Smooth muscle cell (in vitro differentiated cells): ENCODE measurements around the gene SMIM13. TPM values are rescaled to one million over a fixed set of nuclear protein-coding genes. Genes with fewer than 3 reads are reported as not detected.

Experiments
- DNase-seq: peaks from one replicate; lab custom pipeline; 2025; ENCODE audit not compliant: unreplicated experiment; lab: John Stamatoyannopoulos, UW
- H2AFZ ChIP-seq: fragments of 200-600 bp; sonication (generic); 2 replicates; pipeline ENCODE4 v1.6.0; 2016; ENCODE audit warnings: antibody characterized with exemption, low read depth, mild to moderate bottlenecking
- H3F3A ChIP-seq: fragments of 200-600 bp; sonication (generic); 2 replicates; pipeline ENCODE4 v1.6.0; 2017; ENCODE audit warnings: antibody characterized with exemption, low read depth
- H3K27ac ChIP-seq: fragments of 200-600 bp; sonication (generic); 2 replicates; pipeline ENCODE4 v1.5.1; 2016; ENCODE audit warnings: low read depth, mild to moderate bottlenecking
- H3K27me3 ChIP-seq: fragments of 200-600 bp; sonication (generic); 2 replicates; pipeline ENCODE4 v1.6.1; 2016; ENCODE audit warnings: low read depth, mild to moderate bottlenecking
- H3K36me3 ChIP-seq: fragments of 200-600 bp; sonication (generic); 2 replicates; pipeline ENCODE4 v1.5.1; 2016; ENCODE audit warnings: low read depth
- H3K4me1 ChIP-seq: fragments of 200-600 bp; sonication (generic); 2 replicates; pipeline ENCODE4 v1.5.1; 2016; ENCODE audit warnings: low read depth
- H3K4me2 ChIP-seq: fragments of 200-600 bp; sonication (generic); 2 replicates; pipeline ENCODE4 v1.6.0; 2016; ENCODE audit warnings: mild to moderate bottlenecking
- H3K4me3 ChIP-seq: fragments of 200-600 bp; sonication (generic); 2 replicates; pipeline ENCODE4 v1.5.1; 2016; ENCODE audit warnings: mild to moderate bottlenecking
- H3K79me2 ChIP-seq: fragments of 200-600 bp; sonication (generic); 2 replicates; pipeline ENCODE4 v1.6.0; 2016; ENCODE audit warnings: low read depth, mild to moderate bottlenecking
- H3K9ac ChIP-seq: fragments of 200-600 bp; sonication (generic); 2 replicates; pipeline ENCODE4 v1.6.0; 2016; ENCODE audit warnings: low read depth
- H3K9me3 ChIP-seq: fragments of 200-600 bp; sonication (generic); replicated peaks from 2 replicates; pipeline ENCODE4 v1.5.1; 2016; ENCODE audit warnings: low read depth
- H4K20me1 ChIP-seq: fragments of 200-600 bp; sonication (generic); 2 replicates; pipeline ENCODE4 v1.6.0; 2016; ENCODE audit warnings: low read depth
- WGBS: methylation state at CpG from one replicate; pipeline ENCODE4 v1.1.7; 2016; ENCODE audit warnings: low lambda C conversion rate; 5-methylcytosine and 5-hydroxymethylcytosine counted together
- polyA plus RNA-seq: library from polyadenylated mRNA; unstranded; fragments of >200 nt; fragmentation: Nextera tagmentation; extraction: Ambion mirVana; gene quantifications from 2 replicates; pipeline ENCODE4 v1.2.1, GENCODE V29; 2016
- total RNA-seq: library from RNA; depleted of rRNA; stranded (reverse); fragments of >200 nt; gene quantifications from 2 replicates; pipeline ENCODE4 v1.2.3, GENCODE V29; 2014
- TF ChIP-seq, protein P1 (sequence below): fragments of 200-600 bp; sonication (generic); IDR thresholded peaks from 2 replicates; pipeline ENCODE4 v1.5.1; 2017; ENCODE audit warnings: borderline replicate concordance, mild to moderate bottlenecking, antibody characterized with exemption; ENCODE audit not compliant: insufficient read depth, poor library complexity, severe bottlenecking

The SMIM13 gene
- total and polyA plus RNA-seq, 2 experiments from 2014 or later: 9.8 to 17.7 TPM

DNA sequence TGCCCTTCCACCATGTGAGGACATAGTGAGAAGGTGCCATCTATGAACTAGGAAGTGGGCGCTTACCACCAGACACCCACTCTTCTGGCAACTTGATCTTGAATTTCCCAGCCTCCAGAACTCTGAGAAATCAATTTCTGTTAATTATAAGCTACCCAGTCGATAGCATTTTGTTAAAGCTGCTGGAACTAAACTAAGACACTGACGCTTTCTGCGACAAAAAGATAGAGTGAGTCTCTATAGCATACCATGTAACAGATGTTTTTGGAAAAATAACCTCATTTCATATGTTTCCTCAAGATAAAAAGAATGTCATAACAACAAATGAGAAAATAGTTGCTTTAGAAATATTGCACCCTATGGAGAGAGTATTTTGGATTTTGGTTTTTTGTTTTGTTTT is 15.4 kb upstream of the SMIM13 start:
- Histone ChIP-seq H3K9ac (no peak overlapping the region), H4K20me1 (no peaks in the 10 kb centered on the region), H3F3A (no peaks in the 10 kb centered on the region), H3K4me2 (no peak overlapping the region), H3K27ac (no peak overlapping the region), H3K27me3 (no peaks in the 10 kb centered on the region), H3K79me2 (no peaks in the 10 kb centered on the region), H3K36me3 (no peaks in the 10 kb centered on the region), H3K4me3 (no peak overlapping the region), H3K4me1 (no peaks in the 10 kb centered on the region), H3K9me3 (no peaks in the 10 kb centered on the region), H2AFZ (no peak overlapping the region)
- 97% methylated on average over 4 of the region's 4 CpGs for WGBS
- TF ChIP-seq, protein P1, sequence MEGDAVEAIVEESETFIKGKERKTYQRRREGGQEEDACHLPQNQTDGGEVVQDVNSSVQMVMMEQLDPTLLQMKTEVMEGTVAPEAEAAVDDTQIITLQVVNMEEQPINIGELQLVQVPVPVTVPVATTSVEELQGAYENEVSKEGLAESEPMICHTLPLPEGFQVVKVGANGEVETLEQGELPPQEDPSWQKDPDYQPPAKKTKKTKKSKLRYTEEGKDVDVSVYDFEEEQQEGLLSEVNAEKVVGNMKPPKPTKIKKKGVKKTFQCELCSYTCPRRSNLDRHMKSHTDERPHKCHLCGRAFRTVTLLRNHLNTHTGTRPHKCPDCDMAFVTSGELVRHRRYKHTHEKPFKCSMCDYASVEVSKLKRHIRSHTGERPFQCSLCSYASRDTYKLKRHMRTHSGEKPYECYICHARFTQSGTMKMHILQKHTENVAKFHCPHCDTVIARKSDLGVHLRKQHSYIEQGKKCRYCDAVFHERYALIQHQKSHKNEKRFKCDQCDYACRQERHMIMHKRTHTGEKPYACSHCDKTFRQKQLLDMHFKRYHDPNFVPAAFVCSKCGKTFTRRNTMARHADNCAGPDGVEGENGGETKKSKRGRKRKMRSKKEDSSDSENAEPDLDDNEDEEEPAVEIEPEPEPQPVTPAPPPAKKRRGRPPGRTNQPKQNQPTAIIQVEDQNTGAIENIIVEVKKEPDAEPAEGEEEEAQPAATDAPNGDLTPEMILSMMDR: no peak
- DNase-seq: no peak

DNA sequence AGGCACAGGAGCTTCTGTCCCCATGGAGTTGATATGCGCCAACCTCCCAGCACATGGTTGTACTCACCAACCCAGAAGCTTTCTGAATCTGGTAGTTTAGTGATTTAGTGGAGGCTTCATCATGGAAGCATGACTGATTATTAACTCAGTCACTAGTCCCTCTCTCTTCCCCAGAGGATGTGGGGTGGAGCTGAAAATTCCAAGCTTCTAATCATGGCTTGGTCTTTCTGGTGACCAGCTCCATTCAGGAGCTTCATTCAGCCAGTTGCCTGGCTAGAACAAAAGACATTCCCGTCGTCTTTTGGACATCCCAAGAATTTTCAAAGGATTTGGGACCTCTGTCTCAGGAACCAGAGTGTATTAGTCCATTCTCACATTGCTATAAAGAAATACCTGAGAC is 13.3 kb upstream of the SMIM13 start:
- Histone ChIP-seq H3K4me2 (no peak overlapping the region), H3K4me3 (no peak overlapping the region), H3K4me1 (no peaks in the 10 kb centered on the region), H2AFZ (no peak overlapping the region), H4K20me1 (no peaks in the 10 kb centered on the region), H3K9ac (no peak overlapping the region), H3K27me3 (no peaks in the 10 kb centered on the region), H3F3A (no peaks in the 10 kb centered on the region), H3K36me3 (no peaks in the 10 kb centered on the region), H3K79me2 (no peaks in the 10 kb centered on the region), H3K27ac (no peak overlapping the region), H3K9me3 (no peaks in the 10 kb centered on the region)
- TF ChIP-seq, protein P1: no peak
- DNase-seq: no peak
- whole genome bisulfite sequencing: 85% methylated on average over 3 of the region's 3 CpGs

DNA sequence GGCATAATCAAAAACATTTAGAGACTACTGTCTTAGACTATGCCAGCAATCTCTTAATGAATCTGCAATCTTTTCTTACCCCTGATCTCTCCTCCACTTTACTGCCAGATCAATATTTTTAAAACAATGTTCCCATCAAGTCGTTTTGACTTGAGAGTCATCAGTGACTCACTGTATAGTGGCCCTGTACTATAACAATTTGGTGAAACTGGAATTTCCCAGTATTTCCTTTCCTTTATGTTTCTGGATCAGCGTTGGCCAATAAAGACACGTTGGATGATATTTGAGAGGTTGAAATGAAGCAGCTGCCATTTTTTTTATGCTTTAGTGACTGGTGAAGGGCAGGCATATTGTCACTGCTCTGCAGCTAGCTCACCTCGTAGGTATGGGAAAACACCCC is 10.1 kb upstream of the SMIM13 start:
- no peaks in the 10 kb centered on the region for H3K27me3 ChIP-seq
- no peak for DNase-seq
- H3K4me1 ChIP-seq: no peaks in the 10 kb centered on the region
- no peak overlapping the region for H3K4me2 ChIP-seq
- no peaks in the 10 kb centered on the region for H3F3A ChIP-seq
- H3K36me3 ChIP-seq: no peaks in the 10 kb centered on the region
- TF ChIP-seq, protein P1: no peak
- H2AFZ ChIP-seq: no peak overlapping the region
- H3K9ac ChIP-seq: no peak overlapping the region
- H3K9me3 ChIP-seq: no peaks in the 10 kb centered on the region
- no peaks in the 10 kb centered on the region for H4K20me1 ChIP-seq
- WGBS: 64% methylated on average over 4 of the region's 4 CpGs
- H3K27ac ChIP-seq: no peak overlapping the region
- H3K79me2 ChIP-seq: no peaks in the 10 kb centered on the region
- H3K4me3 ChIP-seq: no peak overlapping the region

DNA sequence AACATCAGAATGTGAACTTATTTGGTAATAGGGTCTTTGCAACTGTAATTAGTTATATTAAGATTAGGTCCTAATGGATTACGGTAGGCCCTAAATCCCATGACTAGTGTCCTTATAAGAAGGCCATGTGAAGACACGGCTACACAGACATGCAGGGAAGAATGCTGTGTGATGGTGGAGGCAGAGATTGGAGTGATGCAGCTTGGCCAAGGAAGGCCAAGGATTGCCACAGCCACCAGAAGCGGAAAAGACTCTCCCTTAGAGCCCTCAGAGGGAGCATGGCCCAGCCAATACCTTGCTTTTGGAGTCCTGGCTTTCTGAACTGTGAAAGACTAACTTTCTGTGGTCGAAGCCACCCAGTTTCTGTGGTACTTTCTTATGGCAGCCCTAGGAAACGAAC is 9.7 kb upstream of the SMIM13 start:
- no peak overlapping the region for H3K27ac ChIP-seq
- no peaks in the 10 kb centered on the region for H3K36me3 ChIP-seq
- DNase-seq: no peak
- H2AFZ ChIP-seq: no peak overlapping the region
- H3K4me3 ChIP-seq: no peak overlapping the region
- 96% methylated on average over 5 of the region's 5 CpGs for WGBS
- H3K9me3 ChIP-seq: no peaks in the 10 kb centered on the region
- TF ChIP-seq, protein P1: no peak
- H3F3A ChIP-seq: no peaks in the 10 kb centered on the region
- H4K20me1 ChIP-seq: no peaks in the 10 kb centered on the region
- no peaks in the 10 kb centered on the region for H3K79me2 ChIP-seq
- H3K4me1 ChIP-seq: no peaks in the 10 kb centered on the region
- no peak overlapping the region for H3K9ac ChIP-seq
- no peaks in the 10 kb centered on the region for H3K27me3 ChIP-seq
- no peak overlapping the region for H3K4me2 ChIP-seq
